Stomach (tissue), 9 donors: ENCODE data around the gene KATNAL2. TPM values are rescaled to one million over a fixed set of nuclear protein-coding genes. Genes with fewer than 3 reads are reported as not detected.

Source experiments
- DNase-seq, 2 donors: peaks; one replicate each; pipeline versions ENCODE4 v3.0.0 to v3.0.0-alpha.2; 2013 to 2019
- H3K27ac ChIP-seq, 5 donors: fragments of 200-600 bp in 4 of 5; sonication (generic) in 4 of 5; one replicate each; pipeline ENCODE4 v1.5.1; 2013 to 2019; ENCODE audit warnings: mild to moderate bottlenecking in 1 of 5, moderate library complexity in 1 of 5
- H3K27me3 ChIP-seq, 3 donors: fragments of 200-600 bp; sonication (generic); one replicate each; pipeline ENCODE4 v1.5.1; 2017 to 2019; ENCODE audit warnings: mixed run types in 1 of 3
- H3K36me3 ChIP-seq, 4 donors: fragments of 200-600 bp; sonication (generic); 1 replicate in 3 of 4; 2 replicates in 1 of 4; pipeline ENCODE4 v1.5.1; 2016 to 2019
- H3K4me1 ChIP-seq, 4 donors: fragments of 200-600 bp; sonication (generic); one replicate each; pipeline ENCODE4 v1.5.1; 2016 to 2019
- H3K4me3 ChIP-seq, 4 donors: fragments of 200-600 bp; sonication (generic) in 3 of 4; one replicate each; pipeline ENCODE4 v1.5.1; 2016 to 2019; ENCODE audit warnings: mild to moderate bottlenecking in 1 of 4
- H3K9me3 ChIP-seq, 4 donors: fragments of 200-600 bp; sonication (generic); one replicate each; pipeline ENCODE4 v1.5.1; 2016 to 2019
- CTCF ChIP-seq, 7 experiments: fragments of 450-650 bp in 4 of 7; fragments of 200-600 bp in 3 of 7; sonication (generic) in 3 of 7; IDR thresholded peaks; one replicate each; pipeline ENCODE4 v1.5.1; 2016 to 2019; ENCODE audit warnings: antibody characterized with exemption in 7 of 7, control low read depth in 2 of 7, mild to moderate bottlenecking in 1 of 7
- EP300 ChIP-seq: sonication (generic); formaldehyde crosslinking; IDR thresholded peaks from one replicate; pipeline ENCODE4 v1.6.1; 2017; ENCODE audit warnings: antibody characterized with exemption
- POLR2A ChIP-seq, 4 donors: fragments of 450-650 bp; IDR thresholded peaks; one replicate each; pipeline ENCODE4 v1.6.1; 2016; ENCODE audit warnings: antibody characterized with exemption in 4 of 4, control low read depth in 2 of 4, mild to moderate bottlenecking in 1 of 4, moderate library complexity in 1 of 4
- POLR2AphosphoS5 ChIP-seq, 3 donors: sonication (generic); formaldehyde crosslinking; IDR thresholded peaks; one replicate each; pipeline ENCODE4 v1.6.1; 2016; ENCODE audit warnings: antibody characterized with exemption in 3 of 3
- WGBS, 5 donors: extraction: QIAGEN DNeasy Blood & Tissue Kit in 3 of 5; methylation state at CpG; one replicate each; pipeline versions ENCODE4 v1.1.5 to v1.1.7; 2013 to 2018; 5-methylcytosine and 5-hydroxymethylcytosine counted together
- intact Hi-C: fragments of 100-400 bp; cut with DNase I; formaldehyde crosslinking; loops from one replicate; pipeline ENCODE4 v1.15.1; 2023; ENCODE audit warnings: low total_unique reads
- polyA plus RNA-seq, 3 donors: library from polyadenylated mRNA; stranded (reverse); fragments of 200-250 nt; gene quantifications; one replicate each; pipeline ENCODE4 v1.2.3, GENCODE V29; 2013
- total RNA-seq, 5 donors: library from RNA; depleted of rRNA; stranded (reverse); fragments of >200 nt; gene quantifications; one replicate each; pipeline versions ENCODE4 v1.1.0 to v1.2.3, GENCODE V29; 2014 to 2016
- donor health status: healthy with polysubstance abuse.
- donor health status: Bipolar disorder and iron deficiency.
- donor health status: healthy.

KATNAL2 gene
- total and polyA plus RNA-seq, 8 donors = 0.43 to 39.1 (median 2.7) TPM; not detected in 1

DNA sequence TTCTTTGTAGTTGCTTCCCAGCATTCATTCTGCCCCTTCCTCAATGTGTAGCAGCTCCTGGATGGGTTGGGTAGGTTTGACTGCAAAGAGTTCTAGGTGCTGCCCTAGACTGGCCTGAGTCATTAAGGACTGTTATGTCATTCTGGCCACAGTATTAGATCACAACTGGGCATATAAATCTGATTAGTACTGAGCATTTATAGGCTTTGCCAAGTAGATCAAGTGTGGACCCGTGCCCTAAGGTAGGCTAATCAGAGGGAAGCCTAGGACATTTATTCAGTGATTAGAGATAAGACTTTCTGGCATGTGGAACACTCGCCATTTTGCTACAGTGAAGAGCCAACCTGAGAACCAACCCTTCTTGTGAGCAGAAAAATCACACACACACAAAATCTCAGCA is 2.7 kb downstream of the KATNAL2 start:
- peak in 1 of 2 donors; percentile 32 for DNase-seq
- WGBS, 5 donors = 29 to 65% (median 44%) methylated on average over 2 of the region's 2 CpGs
- TF ChIP-seq POLR2A (IDR thresholded peaks at IDR 0.05) (no peak), POLR2AphosphoS5 (IDR thresholded peaks at IDR 0.05) (no peak)
- Histone ChIP-seq H3K4me3 (no peak overlapping the region), H3K27me3 (no peaks in the 10 kb centered on the region), H3K4me1 (peaks cover 4 to 31% (median 18%) of the 10 kb centered on the region in 4 donors), H3K27ac (no peak overlapping the region), H3K9me3 (no peaks in the 10 kb centered on the region), H3K36me3 (no peaks in the 10 kb centered on the region)
- intact Hi-C loops = no loop called here

DNA sequence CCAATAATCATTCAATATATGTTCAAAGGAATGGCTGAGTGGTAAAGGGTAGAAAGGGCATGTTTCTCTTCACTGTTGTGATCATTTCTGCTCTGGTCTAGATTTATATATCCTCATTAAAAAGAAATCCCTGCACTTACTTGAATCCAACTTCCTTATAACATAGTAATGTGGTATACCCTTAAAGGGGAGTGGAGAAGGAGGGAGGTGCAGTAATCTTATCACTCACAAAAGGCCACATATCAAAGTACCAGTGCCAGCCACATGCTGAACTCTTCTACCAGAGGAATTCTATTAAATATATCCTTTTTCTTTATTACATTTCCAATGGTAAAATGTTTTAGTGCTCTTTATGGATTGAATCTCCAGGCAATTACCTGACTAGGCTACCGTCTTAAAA is 3.3 kb downstream of the KATNAL2 start:
- no peaks in the 10 kb centered on the region for H3K36me3 ChIP-seq
- H3K4me1 ChIP-seq = peaks cover 4 to 25% (median 14%) of the 10 kb centered on the region in 4 donors
- H3K9me3 ChIP-seq = no peaks in the 10 kb centered on the region
- no peak for TF ChIP-seq EP300
- TF ChIP-seq POLR2AphosphoS5 (IDR thresholded peaks at IDR 0.05) = no peak
- no peak overlapping the region for H3K27ac ChIP-seq
- no peak for DNase-seq
- intact Hi-C loops = no loop called here
- no peak overlapping the region for H3K4me3 ChIP-seq
- 94 to 97% (median 94%) methylated on average over 1 of the region's 1 CpG for WGBS, 5 donors
- no peaks in the 10 kb centered on the region for H3K27me3 ChIP-seq

DNA sequence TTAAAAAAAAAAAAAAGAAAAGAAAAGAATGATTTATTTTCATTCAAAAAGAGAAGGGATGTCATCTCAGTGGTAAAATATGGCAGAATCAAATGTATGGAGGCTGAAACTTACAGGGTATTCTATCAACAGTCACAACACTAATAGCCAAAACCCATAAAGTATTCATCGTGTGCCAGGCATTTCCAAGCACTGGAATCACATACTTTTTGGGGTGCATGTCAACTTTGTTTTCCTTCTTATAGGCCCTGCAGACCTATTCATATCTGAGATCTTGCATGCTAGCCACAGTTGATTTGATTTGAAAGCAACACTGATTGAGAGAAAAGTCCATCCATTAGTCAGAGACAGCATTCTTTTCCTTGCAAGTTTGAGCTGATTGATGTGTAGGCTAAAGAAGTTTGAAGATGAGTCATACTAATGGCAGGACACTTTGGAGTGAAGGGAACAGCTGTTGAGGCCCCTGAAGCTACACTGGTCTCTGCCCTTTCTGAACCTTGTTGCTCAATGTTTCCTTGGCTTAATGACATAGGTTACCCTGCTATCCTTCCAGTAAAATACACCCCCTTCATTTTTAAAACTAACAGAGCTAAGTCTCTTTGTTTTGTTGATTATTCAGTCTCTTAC is 22.0 kb downstream of the KATNAL2 start:
- peak overlapping the region in 2 of 5 donors; percentile 7 to 16 for H3K27ac ChIP-seq
- H3K4me3 ChIP-seq = no peak overlapping the region
- intact Hi-C loops = no loop called here
- 78 to 91% (median 88%) methylated on average over 1 of the region's 1 CpG for whole genome bisulfite sequencing, 5 donors
- DNase-seq = no peak
- no peaks in the 10 kb centered on the region for H3K36me3 ChIP-seq
- no peaks in the 10 kb centered on the region for H3K9me3 ChIP-seq
- TF ChIP-seq CTCF (IDR thresholded peaks at IDR 0.05) (no peak), POLR2AphosphoS5 (IDR thresholded peaks at IDR 0.05) (peak in 2 of 3 donors; percentile 22 to 29)
- H3K4me1 ChIP-seq = no peaks in the 10 kb centered on the region
- no peaks in the 10 kb centered on the region for H3K27me3 ChIP-seq

DNA sequence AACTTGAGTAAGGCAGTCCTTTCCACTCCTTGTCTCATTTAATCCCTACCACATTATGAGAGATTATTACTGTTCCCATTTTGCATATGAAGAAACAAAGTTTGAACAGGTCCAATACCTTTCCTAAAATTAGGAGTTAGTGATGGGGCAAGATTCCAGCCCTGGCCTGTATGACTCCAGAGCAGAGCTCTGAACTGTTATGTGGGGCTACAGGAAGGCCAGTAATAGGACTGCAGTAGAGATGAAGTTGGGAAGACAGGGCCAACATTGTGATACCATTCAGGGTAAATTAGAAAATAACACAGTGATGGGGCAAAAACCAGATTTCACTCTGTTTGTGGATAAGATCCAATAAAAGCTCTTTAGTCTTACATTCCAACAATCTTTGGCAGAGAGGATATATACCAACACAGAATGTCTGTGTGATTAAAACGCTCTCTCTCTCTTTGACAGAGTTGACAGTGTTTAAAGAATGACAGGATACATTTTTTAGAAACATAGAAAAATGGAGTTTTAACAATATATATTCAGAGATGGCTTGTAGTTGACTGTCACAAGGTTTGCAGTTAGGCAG is 22.7 kb downstream of the KATNAL2 start:
- no peak overlapping the region for H3K4me3 ChIP-seq
- no peaks in the 10 kb centered on the region for H3K4me1 ChIP-seq
- TF ChIP-seq EP300 (no peak), POLR2AphosphoS5 (IDR thresholded peaks at IDR 0.05) (no peak), CTCF (IDR thresholded peaks at IDR 0.05) (no peak), POLR2A (IDR thresholded peaks at IDR 0.05) (no peak)
- H3K9me3 ChIP-seq = no peaks in the 10 kb centered on the region
- peak overlapping the region in 2 of 5 donors; percentile 7 to 16 for H3K27ac ChIP-seq
- H3K36me3 ChIP-seq = no peaks in the 10 kb centered on the region
- no peak for DNase-seq
- no peaks in the 10 kb centered on the region for H3K27me3 ChIP-seq
- 68 to 77% (median 70%) methylated on average over 1 of the region's 1 CpG for WGBS, 5 donors
- intact Hi-C loops = no loop called here

- intact Hi-C loops = no loop called here
- no peak overlapping the region for H3K4me3 ChIP-seq
- TF ChIP-seq CTCF (IDR thresholded peaks at IDR 0.05) = no peak
- no peak for TF ChIP-seq POLR2AphosphoS5 (IDR thresholded peaks at IDR 0.05)
- TF ChIP-seq EP300 = no peak
- TF ChIP-seq POLR2A (IDR thresholded peaks at IDR 0.05) = no peak
- peaks cover 0 to 14% (median 3%) of the 10 kb centered on the region in 4 donors for H3K4me1 ChIP-seq
- H3K9me3 ChIP-seq = no peaks in the 10 kb centered on the region
- 90 to 96% (median 94%) methylated on average over 2 of the region's 2 CpGs for WGBS, 5 donors
- DNase-seq = no peak
- H3K27me3 ChIP-seq = no peaks in the 10 kb centered on the region
- H3K36me3 ChIP-seq = no peaks in the 10 kb centered on the region
- H3K27ac ChIP-seq = no peak overlapping the region
Observed at GRCh38 chr18:46942646-46943045, 25.2 kb downstream of the KATNAL2 start.
